Measurements from ENCODE around the gene MCMBP. TPM values are rescaled to one million over a fixed set of nuclear protein-coding genes. Genes with fewer than 3 reads are reported as not detected.

The MCMBP gene
- total RNA-seq, 1 donor from 2014 or later: 42.9 TPM

GRCh38 chr10:119845656-119846055, 27.0 kb downstream of the MCMBP start:
- Mint-ChIP-seq H3K4me1 (peaks cover 20% of the 10 kb centered on the region), H3K27me3 (ENCODE audit: low read depth) (no peaks in the 10 kb centered on the region), H3K9me3 (no peaks in the 10 kb centered on the region), H3K27ac (no peak overlapping the region), H3K36me3 (peaks cover 61% of the 10 kb centered on the region), H3K4me3 (no peak overlapping the region)
- DNase-seq (ENCODE audit: low spot score in 2 of 2, unreplicated experiment in 2 of 2): no peak
- no peak for TF ChIP-seq CTCF (IDR thresholded peaks at IDR 0.05; ENCODE audit: unreplicated experiment)

GRCh38 chr10:119834188-119834587, 38.5 kb downstream of the MCMBP start:
- Mint-ChIP-seq H3K4me3 (no peak overlapping the region), H3K27ac (peak overlapping the region; percentile 70), H3K9me3 (no peaks in the 10 kb centered on the region), H3K27me3 (ENCODE audit: low read depth) (no peaks in the 10 kb centered on the region), H3K4me1 (peaks cover 8% of the 10 kb centered on the region), H3K36me3 (peaks cover 64% of the 10 kb centered on the region)
- no peak for DNase-seq (ENCODE audit: low spot score in 2 of 2, unreplicated experiment in 2 of 2)
- no peak for TF ChIP-seq CTCF (IDR thresholded peaks at IDR 0.05; ENCODE audit: unreplicated experiment)

- Mint-ChIP-seq H3K9me3 (no peaks in the 10 kb centered on the region), H3K4me1 (peaks cover 8% of the 10 kb centered on the region), H3K27me3 (ENCODE audit: low read depth) (no peaks in the 10 kb centered on the region), H3K4me3 (no peak overlapping the region), H3K27ac (no peak overlapping the region), H3K36me3 (peaks cover 56% of the 10 kb centered on the region)
- no peak for TF ChIP-seq CTCF (IDR thresholded peaks at IDR 0.05; ENCODE audit: unreplicated experiment)
- DNase-seq (ENCODE audit: low spot score in 2 of 2, unreplicated experiment in 2 of 2): no peak
Observed at GRCh38 chr10:119832951-119833350, 39.7 kb downstream of the MCMBP start.

GRCh38 chr10:119831656-119832055, 41.0 kb downstream of the MCMBP start:
- DNase-seq (ENCODE audit: low spot score in 2 of 2, unreplicated experiment in 2 of 2): no peak
- Mint-ChIP-seq H3K36me3 (peaks cover 51% of the 10 kb centered on the region), H3K27ac (no peak overlapping the region), H3K4me3 (no peak overlapping the region), H3K9me3 (no peaks in the 10 kb centered on the region), H3K27me3 (ENCODE audit: low read depth) (no peaks in the 10 kb centered on the region), H3K4me1 (peaks cover 16% of the 10 kb centered on the region)
- TF ChIP-seq CTCF (IDR thresholded peaks at IDR 0.05; ENCODE audit: unreplicated experiment): no peak

GRCh38 chr10:119830851-119831250, 41.8 kb downstream of the MCMBP start:
- H3K27me3 Mint-ChIP-seq (ENCODE audit: low read depth): no peaks in the 10 kb centered on the region
- peaks cover 50% of the 10 kb centered on the region for H3K36me3 Mint-ChIP-seq
- H3K9me3 Mint-ChIP-seq: no peaks in the 10 kb centered on the region
- H3K4me3 Mint-ChIP-seq: no peak overlapping the region
- no peak for TF ChIP-seq CTCF (IDR thresholded peaks at IDR 0.05; ENCODE audit: unreplicated experiment)
- H3K27ac Mint-ChIP-seq: peak overlapping the region; percentile 50
- H3K4me1 Mint-ChIP-seq: peaks cover 16% of the 10 kb centered on the region
- no peak for DNase-seq (ENCODE audit: low spot score in 2 of 2, unreplicated experiment in 2 of 2)

- Mint-ChIP-seq H3K27me3 (ENCODE audit: low read depth) (no peaks in the 10 kb centered on the region), H3K9me3 (no peaks in the 10 kb centered on the region), H3K27ac (peak overlapping the region; percentile 73), H3K4me3 (no peak overlapping the region), H3K36me3 (peaks cover 52% of the 10 kb centered on the region), H3K4me1 (peaks cover 8% of the 10 kb centered on the region)
- TF ChIP-seq CTCF (IDR thresholded peaks at IDR 0.05; ENCODE audit: unreplicated experiment): no peak
- DNase-seq (ENCODE audit: low spot score in 2 of 2, unreplicated experiment in 2 of 2): no peak
Observed at GRCh38 chr10:119829429-119829828, 43.2 kb downstream of the MCMBP start.

All from mesothelial cell of epicardium (in vitro differentiated cells).